GM15510 (cell line): ENCODE data around the gene CACNA2D2.

Experiments
- POLR2A ChIP-seq: IDR thresholded peaks from 3 replicates; pipeline ENCODE4 v1.6.1; 2011; ENCODE audit warnings: borderline replicate concordance; ENCODE audit not compliant: insufficient read length; ENCODE audit errors: extremely low read depth

Gene CACNA2D2

DNA sequence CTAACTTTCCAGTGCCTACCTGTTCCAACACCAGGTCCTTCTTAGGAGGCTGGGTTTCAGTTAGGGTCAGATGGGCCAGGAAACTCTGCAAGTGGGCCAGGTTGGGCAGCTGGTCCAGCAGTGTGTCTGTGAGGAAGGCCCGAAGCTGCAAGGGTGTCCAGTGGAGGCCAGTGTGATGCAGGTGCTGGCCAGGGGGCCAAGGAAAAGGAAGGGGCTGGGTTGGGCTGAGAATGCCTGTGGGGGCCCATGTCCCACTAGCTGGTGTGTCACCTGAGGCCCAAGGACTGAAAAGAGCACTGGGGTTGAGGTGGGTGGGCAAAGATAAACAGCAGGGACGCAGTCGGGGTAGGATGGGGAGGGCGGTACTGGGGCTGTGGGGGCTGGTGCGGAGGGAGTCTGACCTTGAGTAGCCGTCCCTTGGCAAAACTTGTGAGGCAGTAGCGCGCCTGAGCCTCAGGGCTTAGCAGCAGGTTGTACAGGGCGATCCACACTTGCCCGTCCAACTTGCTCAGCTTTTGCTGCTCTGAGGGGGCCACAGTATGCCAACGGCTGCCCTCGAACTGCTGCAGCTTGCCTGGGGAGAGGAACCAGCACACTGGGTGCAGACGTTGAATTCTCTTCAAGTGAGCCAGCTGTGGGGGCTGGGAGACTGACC, 161.3 kb downstream of the CACNA2D2 start:
- no peak for TF ChIP-seq POLR2A

DNA sequence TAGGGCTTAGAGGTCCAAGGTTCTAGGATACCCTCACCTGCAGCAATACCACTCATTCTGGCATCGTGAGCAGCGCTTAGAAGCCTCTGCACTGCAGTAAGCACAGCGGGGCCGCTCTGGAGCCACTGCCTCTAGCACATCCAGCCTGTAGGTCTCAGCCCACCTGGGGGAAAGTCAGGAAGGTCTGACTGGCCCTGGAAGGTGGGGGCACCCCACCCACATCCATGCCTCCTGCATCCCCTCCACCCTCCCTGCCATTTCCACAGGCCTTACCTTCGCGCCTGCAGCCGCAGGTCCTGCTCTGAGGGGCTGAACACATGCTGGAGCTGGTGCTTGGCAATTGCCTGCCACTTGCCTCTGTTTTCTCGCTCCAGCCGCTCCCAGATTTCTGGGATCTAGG, 161.9 kb downstream of the CACNA2D2 start:
- no peak for TF ChIP-seq POLR2A

DNA sequence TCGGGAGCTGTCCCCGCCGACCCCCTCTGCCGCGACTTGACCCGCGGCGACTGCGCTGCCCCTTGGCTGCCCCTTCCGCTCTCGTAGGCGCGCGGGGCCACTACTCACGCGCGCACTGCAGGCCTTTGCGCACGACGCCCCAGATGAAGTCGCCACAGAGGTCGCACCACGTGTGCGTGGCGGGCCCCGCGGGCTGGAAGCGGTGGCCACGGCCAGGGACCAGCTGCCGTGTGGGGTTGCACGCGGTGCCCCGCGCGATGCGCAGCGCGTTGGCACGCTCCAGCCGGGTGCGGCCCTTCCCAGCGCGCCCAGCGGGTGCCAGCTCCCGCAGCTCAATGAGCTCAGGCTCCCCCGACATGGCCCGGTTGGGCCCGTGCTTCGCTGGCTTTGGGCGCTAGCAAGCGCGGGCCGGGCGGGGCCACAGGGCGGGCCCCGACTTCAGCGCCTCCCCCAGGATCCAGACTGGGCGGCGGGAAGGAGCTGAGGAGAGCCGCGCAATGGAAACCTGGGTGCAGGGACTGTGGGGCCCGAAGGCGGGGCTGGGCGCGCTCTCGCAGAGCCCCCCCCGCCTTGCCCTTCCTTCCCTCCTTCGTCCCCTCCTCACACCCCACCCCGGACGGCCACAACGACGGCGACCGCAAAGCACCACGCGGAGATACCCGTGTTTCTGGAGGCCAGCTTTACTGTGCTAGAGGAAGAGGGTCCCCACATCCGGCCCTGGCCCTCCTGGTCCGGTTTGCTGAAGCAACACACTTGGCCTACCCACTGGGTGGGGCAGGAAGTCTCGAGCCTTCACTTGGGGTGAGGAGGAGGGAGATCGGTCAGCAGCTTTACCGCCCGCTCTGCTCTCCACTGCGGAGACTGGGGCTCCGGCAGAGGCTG, 162.7 kb downstream of the CACNA2D2 start, which contains the start of gene RASSF1:
Gene RASSF1, minus strand, starts transcription at position 389 of the 882 bp plus-strand sequence. Its CDS starts 31 bp downstream, at position 358.
- TF ChIP-seq POLR2A = peak; percentile 83

DNA sequence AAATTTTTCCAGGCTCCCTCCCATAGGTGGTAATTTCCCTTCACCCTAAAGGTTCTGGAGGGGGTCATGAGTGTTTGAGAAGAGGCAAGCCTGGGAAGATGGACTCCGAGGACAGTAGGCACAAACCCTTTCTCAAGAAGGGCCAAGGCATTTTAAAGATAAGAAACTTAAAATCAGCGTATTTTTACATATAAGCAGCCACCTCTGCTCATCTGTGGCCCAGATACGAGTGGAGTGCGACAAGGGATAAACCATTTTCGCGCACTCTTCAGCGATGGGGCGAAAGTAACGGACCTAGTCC, 163.3 kb downstream of the CACNA2D2 start:
- no peak for TF ChIP-seq POLR2A

DNA sequence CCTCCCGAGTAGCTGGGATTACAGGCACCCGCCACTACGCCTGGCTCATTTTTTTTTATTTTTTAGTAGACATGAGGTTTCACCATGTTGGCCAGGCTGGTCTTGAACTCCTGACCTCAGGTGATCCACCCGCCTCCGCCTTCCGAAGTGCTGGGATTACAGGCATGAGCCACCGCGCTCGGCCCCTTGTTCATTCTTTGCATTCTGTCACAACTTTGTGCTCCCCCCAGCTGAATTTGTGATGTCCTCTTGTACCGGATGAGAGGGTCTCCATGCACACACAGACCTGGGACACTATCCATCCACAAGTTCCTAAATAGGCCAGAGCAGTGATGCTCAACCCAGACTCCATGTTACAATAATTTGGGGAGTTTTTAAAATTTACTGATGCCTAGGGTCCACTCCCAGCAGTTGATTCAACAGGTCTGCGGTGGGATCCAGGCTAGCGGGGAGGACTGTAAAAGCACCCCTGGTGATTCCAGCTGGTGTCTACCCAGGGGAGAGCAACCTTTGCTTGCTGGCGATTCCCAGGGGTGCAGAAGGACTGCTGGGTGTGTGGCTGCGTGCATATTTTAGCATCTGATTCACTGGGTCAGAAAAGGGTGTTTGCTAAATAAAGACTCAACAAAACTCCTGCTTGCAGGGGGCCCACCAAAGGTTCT, 163.8 kb downstream of the CACNA2D2 start:
- TF ChIP-seq POLR2A = no peak

DNA sequence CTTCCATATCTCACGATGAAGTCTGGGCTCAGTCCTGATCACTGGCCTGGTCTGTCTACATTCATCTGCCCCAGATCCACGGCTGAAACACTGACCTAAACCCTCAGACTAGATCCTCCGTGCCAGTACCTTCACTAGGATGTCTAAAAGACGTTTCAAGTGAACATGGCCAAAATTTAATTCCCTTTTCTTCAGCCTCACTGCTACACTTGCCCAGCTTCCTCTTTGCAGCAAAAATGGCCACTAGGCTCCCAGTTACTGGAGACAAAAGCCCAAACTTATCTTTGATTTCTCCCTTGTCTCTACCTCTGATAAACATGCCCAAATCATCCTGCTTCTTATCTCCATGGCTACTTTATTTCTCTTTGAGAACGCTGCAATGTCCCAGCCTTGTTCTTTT, 164.5 kb downstream of the CACNA2D2 start:
- TF ChIP-seq POLR2A = no peak

DNA sequence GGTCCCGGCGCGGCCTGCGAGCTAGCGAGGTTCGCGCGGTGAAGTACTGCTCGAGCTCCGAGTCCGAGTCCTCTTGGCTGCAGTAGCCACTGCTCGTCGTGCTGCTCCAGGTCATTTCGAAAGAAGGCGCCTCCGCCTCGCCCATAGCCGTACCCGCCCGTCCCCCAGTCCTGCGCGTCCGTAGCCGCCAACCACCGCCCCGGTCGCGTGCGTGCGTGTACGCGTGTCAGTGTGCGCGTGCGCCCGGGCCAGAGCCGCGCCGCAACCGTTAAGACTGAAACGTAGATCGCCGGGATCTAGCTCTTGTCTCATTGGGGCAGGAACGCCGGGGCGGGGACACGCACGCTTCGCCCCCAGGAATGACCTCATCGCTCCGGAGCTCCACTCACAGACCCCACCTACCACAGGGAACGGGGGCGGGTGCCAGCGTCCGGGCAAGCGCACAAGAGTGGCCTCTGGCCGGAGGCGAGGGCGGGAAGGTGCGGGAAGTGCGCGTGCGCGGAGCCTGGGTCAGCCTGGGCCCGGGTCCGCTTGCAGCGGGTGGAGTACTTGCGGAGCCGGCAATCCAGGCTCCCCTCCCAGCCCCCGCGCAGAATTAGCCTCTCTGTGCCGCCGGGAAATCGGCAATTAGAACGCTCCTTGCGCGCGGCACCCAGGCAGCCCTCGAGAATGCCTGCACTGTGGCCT, 166.1 kb downstream of the CACNA2D2 start:
- TF ChIP-seq POLR2A = peak; percentile 81

DNA sequence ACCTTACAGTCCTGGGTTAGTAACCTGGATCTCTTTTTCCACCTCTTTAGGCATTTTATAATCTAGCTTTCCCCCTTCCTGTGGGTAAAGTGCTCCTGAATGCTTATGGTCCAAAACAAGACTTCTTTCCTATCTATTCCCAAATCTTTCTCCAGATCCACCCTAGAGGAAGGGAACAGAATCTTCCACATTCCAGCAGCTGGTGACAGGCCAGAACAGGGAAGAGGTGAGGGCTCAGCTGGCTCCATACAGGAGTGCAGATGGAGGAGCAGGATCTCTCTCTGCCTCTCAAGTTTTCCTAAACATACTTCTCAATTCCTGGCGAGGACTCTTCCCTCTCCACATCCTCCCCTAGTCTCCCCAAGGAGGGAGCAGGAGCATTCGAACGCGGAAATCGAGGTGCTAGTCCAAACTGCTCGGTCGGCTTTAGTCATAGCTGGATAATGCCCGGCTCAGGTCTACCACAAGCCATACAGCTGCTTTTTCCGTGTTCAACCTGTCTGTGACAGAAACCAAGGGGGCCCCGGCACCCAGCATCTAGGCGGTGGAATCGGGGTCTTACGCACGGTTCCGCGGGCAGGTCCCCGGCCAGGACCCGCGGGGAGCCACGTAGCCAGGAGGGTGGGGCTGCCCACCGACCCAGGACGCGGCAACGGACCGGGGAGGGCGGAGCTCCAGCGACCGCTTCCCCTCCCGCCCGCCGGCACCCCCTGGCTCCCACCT, 166.8 kb downstream of the CACNA2D2 start:
- no peak for TF ChIP-seq POLR2A

DNA sequence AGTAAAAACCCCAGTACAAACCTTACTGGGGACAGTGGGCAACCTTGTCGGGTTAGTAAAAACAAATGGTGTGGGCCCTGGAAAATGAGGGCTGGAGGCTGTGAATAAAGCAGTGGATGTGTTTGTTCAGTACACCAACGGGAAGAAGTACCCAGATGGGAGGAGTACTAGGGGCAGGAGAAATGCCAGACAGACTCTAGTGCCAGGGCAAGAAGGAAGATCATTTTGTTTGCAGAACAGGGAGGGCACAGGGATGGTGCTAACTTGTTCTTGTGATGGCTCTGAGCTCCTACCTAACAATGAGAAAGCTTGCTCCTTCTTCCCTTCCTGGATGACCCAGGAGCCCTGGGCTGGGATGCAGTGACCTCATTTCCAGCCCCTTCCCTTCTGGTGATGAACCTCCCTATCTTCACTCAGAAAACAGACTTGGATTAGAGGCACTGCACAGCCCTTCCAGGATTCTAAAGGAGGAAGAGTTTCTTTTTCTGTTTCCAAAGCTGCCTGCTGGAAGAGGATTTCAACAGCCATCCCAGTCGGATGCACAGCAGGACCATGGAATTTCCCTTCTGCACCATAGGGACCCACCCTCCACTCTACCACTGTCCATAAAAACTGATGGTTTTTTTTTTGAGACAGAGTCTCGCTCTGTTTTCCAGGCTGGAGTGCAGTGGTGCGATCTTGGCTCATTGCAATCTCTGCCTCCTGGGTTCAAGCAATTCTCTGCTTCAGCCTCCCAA, 168.9 kb downstream of the CACNA2D2 start:
- no peak for TF ChIP-seq POLR2A

DNA sequence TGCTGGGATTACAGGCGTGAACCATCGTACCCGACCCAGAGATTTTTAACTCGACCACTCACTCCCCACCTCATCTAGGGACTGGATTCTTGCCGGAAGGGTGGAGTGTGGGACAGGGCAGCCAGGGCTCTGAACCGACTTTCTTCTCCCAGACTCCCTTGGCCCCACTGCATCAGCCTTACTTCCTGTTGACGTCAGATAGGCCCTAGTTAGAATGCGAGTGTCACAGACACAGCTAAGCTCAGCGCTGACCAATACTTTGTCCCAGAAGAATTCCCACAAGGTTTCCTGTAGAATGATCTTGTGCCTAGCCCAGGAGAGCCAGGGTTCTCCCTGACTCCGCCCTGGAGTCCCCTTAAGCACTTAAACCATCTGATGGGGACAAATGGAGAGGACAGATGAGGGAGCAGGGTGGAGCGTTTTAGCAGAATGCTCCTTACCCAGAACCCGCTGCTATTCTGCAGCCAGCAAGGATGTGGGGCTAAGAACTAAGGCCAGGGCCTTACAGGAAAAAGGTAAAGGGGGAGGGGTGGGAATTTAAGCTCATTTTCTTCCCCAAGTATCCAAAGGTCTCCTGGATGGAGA, 169.6 kb downstream of the CACNA2D2 start:
- no peak for TF ChIP-seq POLR2A

DNA sequence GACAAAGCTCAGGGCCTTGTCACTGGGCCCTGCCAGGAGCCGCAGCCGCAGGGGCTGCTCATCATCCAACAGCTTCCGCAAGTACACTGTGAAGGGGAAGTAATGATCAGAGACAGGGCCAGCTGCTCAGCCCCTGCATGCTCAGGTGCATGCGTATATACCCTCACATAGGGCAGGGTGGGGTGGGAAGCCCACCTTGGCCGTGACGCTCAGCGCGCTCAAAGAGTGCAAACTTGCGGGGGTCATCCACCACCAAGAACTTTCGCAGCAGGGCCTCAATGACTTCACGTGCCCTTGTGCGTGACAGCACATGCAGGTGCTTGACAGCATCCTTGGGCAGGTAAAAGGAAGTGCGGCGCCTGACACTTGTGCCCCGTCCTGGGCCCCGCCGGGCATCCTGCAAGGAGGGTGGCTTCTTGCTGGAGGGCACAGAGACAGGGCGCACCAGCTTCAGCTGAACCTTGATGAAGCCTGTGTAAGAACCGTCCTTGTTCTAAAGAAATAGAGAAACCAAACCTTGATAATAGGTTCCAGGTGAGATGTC, 172.0 kb downstream of the CACNA2D2 start:
- TF ChIP-seq POLR2A = no peak

DNA sequence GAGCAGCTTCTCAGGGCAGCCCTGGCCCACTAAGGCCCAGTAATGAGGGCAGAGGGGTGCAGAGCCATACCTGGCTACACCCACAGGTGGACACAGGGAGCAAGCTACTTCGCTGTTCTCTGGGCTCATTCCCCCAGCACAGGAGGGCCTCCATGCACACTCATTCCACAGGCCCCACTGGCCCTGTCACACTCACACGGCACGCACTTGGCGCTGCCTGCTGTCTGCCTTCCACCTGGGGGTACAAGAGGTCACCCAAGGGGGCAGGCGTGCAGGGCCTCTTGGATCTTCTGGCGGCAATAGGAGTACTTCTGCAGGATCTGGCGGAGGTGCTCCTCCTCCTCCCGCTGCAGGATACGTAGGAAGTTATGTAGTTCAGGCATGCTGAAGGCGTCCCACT, 173.1 kb downstream of the CACNA2D2 start:
- no peak for TF ChIP-seq POLR2A
